ENCODE results near the gene DPYSL5. TPM values are rescaled to one million over a fixed set of nuclear protein-coding genes. Genes with fewer than 3 reads are reported as not detected.
"Not testable (repeated sequence)": the region's sequence is repeated elsewhere in the genome, so short reads cannot be mapped to it uniquely, and the experiment has no call there.

DPYSL5 gene
- total and polyA plus RNA-seq, 2 donors from 2014 or later = not detected

DNA sequence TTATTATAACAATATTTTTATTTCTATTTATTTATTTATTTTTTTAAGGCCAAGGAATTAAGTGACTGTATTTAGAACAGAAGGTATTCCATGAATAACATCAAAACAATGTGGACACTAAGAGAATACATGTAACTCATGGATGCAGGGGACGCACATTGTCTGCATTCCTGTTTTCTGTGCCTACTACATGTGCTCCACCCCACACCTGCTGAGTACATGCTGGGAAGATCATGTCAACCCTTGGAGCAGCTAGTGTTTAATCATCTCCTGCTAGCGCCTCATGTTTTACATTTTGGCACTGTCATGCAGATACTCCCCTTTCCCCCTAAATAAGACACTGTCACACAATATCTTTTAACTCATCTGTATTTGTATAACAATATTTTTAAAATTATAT, 29.3 kb downstream of the DPYSL5 start:
- Histone ChIP-seq H3K4me3 (ENCODE audit: low read length in 3 of 3) (no peak overlapping the region), H3K4me1 (ENCODE audit: control insufficient read depth in 2 of 3, insufficient read depth in 2 of 3, low read depth in 1 of 3, low read length in 3 of 3) (no peaks in the 10 kb centered on the region), H3K9ac (ENCODE audit: low read length in 3 of 3) (no peak overlapping the region), H3K36me3 (ENCODE audit: control insufficient read depth in 2 of 3, insufficient read depth in 3 of 3, low read length in 3 of 3) (no peaks in the 10 kb centered on the region), H3K9me3 (ENCODE audit: control insufficient read depth in 2 of 3, insufficient read depth in 1 of 3, low read length in 3 of 3) (no peaks in the 10 kb centered on the region), H3K27ac (ENCODE audit: low read depth in 2 of 2, low read length in 2 of 2) (no peak overlapping the region), H3K27me3 (ENCODE audit: control insufficient read depth, insufficient read depth, low read length) (no peaks in the 10 kb centered on the region)
- TF ChIP-seq, protein P1, sequence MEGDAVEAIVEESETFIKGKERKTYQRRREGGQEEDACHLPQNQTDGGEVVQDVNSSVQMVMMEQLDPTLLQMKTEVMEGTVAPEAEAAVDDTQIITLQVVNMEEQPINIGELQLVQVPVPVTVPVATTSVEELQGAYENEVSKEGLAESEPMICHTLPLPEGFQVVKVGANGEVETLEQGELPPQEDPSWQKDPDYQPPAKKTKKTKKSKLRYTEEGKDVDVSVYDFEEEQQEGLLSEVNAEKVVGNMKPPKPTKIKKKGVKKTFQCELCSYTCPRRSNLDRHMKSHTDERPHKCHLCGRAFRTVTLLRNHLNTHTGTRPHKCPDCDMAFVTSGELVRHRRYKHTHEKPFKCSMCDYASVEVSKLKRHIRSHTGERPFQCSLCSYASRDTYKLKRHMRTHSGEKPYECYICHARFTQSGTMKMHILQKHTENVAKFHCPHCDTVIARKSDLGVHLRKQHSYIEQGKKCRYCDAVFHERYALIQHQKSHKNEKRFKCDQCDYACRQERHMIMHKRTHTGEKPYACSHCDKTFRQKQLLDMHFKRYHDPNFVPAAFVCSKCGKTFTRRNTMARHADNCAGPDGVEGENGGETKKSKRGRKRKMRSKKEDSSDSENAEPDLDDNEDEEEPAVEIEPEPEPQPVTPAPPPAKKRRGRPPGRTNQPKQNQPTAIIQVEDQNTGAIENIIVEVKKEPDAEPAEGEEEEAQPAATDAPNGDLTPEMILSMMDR (IDR thresholded peaks at IDR 0.05; ENCODE audit: borderline replicate concordance, extremely low read depth, insufficient read depth) = no peak
- intact Hi-C loops (cut with DNase I) = no loop called here
- DNase-seq (no peak), FAIRE-seq (no peak)

DNA sequence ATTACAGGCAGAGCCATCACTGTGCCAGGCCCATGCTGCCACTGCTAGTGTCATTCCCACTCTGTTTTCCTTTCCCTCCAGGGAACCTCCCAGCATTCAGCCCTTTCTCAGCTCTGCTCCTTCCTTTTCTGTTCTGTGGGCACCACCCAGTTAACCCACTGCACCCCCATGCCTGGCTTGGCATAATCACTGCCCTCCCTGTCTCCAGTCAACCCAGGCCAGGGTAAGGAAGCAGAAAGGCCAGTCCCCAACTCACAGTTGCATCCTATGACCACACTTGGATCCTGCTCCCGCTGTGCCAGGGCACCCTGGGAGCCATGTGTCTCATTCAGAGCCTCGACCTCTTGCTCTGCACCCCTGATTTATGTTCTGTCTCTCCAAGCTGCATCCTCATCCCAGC, 32.2 kb downstream of the DPYSL5 start:
- FAIRE-seq = no peak
- H3K36me3 ChIP-seq (ENCODE audit: control insufficient read depth in 2 of 3, insufficient read depth in 3 of 3, low read length in 3 of 3) = no peaks in the 10 kb centered on the region
- TF ChIP-seq, protein P1 (IDR thresholded peaks at IDR 0.05; ENCODE audit: borderline replicate concordance, extremely low read depth, insufficient read depth) = no peak
- H3K27ac ChIP-seq (ENCODE audit: low read depth in 2 of 2, low read length in 2 of 2) = no peak overlapping the region
- no peaks in the 10 kb centered on the region for H3K27me3 ChIP-seq (ENCODE audit: control insufficient read depth, insufficient read depth, low read length)
- H3K9ac ChIP-seq (ENCODE audit: low read length in 3 of 3) = no peak overlapping the region
- intact Hi-C loops (cut with DNase I) = no loop called here
- no peak overlapping the region for H3K4me3 ChIP-seq (ENCODE audit: low read length in 3 of 3)
- H3K9me3 ChIP-seq (ENCODE audit: control insufficient read depth in 2 of 3, insufficient read depth in 1 of 3, low read length in 3 of 3) = no peaks in the 10 kb centered on the region
- H3K4me1 ChIP-seq (ENCODE audit: control insufficient read depth in 2 of 3, insufficient read depth in 2 of 3, low read depth in 1 of 3, low read length in 3 of 3) = no peaks in the 10 kb centered on the region
- DNase-seq = no peak

DNA sequence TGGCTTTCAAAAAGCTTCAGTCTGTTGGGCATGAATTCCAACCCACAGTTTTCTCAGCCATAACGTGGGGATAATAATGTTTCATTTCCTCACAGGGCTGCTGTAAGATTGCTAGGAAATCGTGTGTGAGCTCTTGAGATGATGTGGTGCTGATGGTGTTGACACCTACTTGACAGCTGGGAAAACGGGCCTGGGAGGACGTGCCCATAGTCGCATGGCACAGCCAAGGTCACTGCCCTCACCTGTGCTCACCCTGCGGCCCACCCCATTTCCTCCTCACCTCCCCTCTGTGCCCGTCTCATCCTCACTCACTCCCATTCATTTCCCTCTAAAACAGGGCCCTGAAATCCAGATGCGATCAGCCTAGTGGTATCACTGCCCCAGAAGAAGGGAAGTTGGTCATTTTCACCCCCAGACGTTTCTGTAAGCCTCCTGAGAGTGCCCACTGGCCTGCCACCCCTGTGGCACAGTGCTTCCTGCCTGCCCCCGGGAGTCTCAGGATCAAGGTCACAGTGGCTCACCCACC, 33.0 kb downstream of the DPYSL5 start:
- DNase-seq = no peak
- H3K4me1 ChIP-seq (ENCODE audit: control insufficient read depth in 2 of 3, insufficient read depth in 2 of 3, low read depth in 1 of 3, low read length in 3 of 3) = no peaks in the 10 kb centered on the region
- no peaks in the 10 kb centered on the region for H3K36me3 ChIP-seq (ENCODE audit: control insufficient read depth in 2 of 3, insufficient read depth in 3 of 3, low read length in 3 of 3)
- no peak overlapping the region for H3K9ac ChIP-seq (ENCODE audit: low read length in 3 of 3)
- no peaks in the 10 kb centered on the region for H3K27me3 ChIP-seq (ENCODE audit: control insufficient read depth, insufficient read depth, low read length)
- no peak for FAIRE-seq
- no peak overlapping the region for H3K4me3 ChIP-seq (ENCODE audit: low read length in 3 of 3)
- no peaks in the 10 kb centered on the region for H3K9me3 ChIP-seq (ENCODE audit: control insufficient read depth in 2 of 3, insufficient read depth in 1 of 3, low read length in 3 of 3)
- H3K27ac ChIP-seq (ENCODE audit: low read depth in 2 of 2, low read length in 2 of 2) = no peak overlapping the region
- TF ChIP-seq, protein P1 (IDR thresholded peaks at IDR 0.05; ENCODE audit: borderline replicate concordance, extremely low read depth, insufficient read depth) = no peak
- intact Hi-C loops (cut with DNase I) = no loop called here

DNA sequence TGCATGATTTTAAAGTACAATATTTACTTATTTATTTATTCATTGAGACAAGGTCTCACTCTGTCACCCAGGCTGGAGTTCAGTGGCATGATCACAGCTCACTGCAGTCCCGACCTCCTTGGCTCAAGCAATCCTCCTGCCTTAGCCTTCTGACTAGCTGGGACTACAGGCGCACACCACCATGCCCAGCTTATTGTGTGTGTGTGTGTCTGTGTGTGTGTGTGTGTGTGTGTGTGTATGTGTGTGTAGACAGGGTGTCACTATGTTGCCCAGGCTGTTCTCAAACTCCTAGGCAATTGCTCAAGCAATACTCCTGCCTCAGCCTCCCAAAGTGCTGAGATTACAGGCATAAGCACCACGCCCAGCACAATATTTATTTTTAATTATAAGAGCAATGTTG, 34.3 kb downstream of the DPYSL5 start:
- intact Hi-C loops (cut with DNase I); DNase-seq; H3K36me3 ChIP-seq (ENCODE audit: control insufficient read depth in 2 of 3, insufficient read depth in 3 of 3, low read length in 3 of 3); H3K9ac ChIP-seq (ENCODE audit: low read length in 3 of 3); FAIRE-seq; H3K27ac ChIP-seq (ENCODE audit: low read depth in 2 of 2, low read length in 2 of 2); H3K27me3 ChIP-seq (ENCODE audit: control insufficient read depth, insufficient read depth, low read length); H3K9me3 ChIP-seq (ENCODE audit: control insufficient read depth in 2 of 3, insufficient read depth in 1 of 3, low read length in 3 of 3); H3K4me1 ChIP-seq (ENCODE audit: control insufficient read depth in 2 of 3, insufficient read depth in 2 of 3, low read depth in 1 of 3, low read length in 3 of 3); H3K4me3 ChIP-seq (ENCODE audit: low read length in 3 of 3): not testable (repeated sequence)

Measured in kidney (tissue), 14 donors.